Gastroesophageal sphincter (tissue), 4 donors: ENCODE results near the gene GSG1L. TPM values are rescaled to one million over a fixed set of nuclear protein-coding genes. Genes with fewer than 3 reads are reported as not detected.

ENCODE experiments used
- ATAC-seq: fragments of 150-250 bp; one replicate; pipeline ENCODE4 v1.9.1; 2016; ENCODE audit warnings: mild to moderate bottlenecking, moderate library complexity
- H3K27ac ChIP-seq, 4 donors: fragments of 200-600 bp; sonication (generic) in 3 of 4; 1 replicate in 3 of 4; 2 replicates in 1 of 4; pipeline ENCODE4 v1.5.1; 2016 to 2019
- H3K27me3 ChIP-seq: fragments of 200-600 bp; sonication (generic); one replicate; pipeline ENCODE4 v1.5.1; 2019
- H3K36me3 ChIP-seq, 2 donors: fragments of 200-600 bp; sonication (generic); one replicate each; pipeline ENCODE4 v1.5.1; 2019; ENCODE audit warnings: control low read depth in 1 of 2
- H3K4me1 ChIP-seq, 3 donors: fragments of 200-600 bp; sonication (generic); 1 replicate in 2 of 3; 2 replicates in 1 of 3; pipeline ENCODE4 v1.5.1; 2016 to 2019; ENCODE audit warnings: control low read depth in 2 of 3
- H3K4me3 ChIP-seq, 2 donors: fragments of 200-600 bp; sonication (generic); one replicate each; pipeline ENCODE4 v1.5.1; 2019; ENCODE audit warnings: mild to moderate bottlenecking in 1 of 2, moderate library complexity in 1 of 2
- H3K9me3 ChIP-seq, 3 donors: fragments of 200-600 bp; sonication (generic); one replicate each; pipeline ENCODE4 v1.5.1; 2017 to 2019; ENCODE audit warnings: control low read depth in 2 of 3
- EP300 ChIP-seq: sonication (generic); formaldehyde crosslinking; IDR thresholded peaks from one replicate; pipeline ENCODE4 v1.6.1; 2017; ENCODE audit warnings: antibody characterized with exemption, mild to moderate bottlenecking
- POLR2A ChIP-seq, 2 donors: fragments of 450-650 bp; IDR thresholded peaks; one replicate each; pipeline ENCODE4 v1.6.1; 2017; ENCODE audit warnings: antibody characterized with exemption in 2 of 2, mild to moderate bottlenecking in 2 of 2, moderate library complexity in 1 of 2
- POLR2AphosphoS5 ChIP-seq: sonication (generic); formaldehyde crosslinking; IDR thresholded peaks from one replicate; pipeline ENCODE4 v1.6.1; 2017; ENCODE audit warnings: antibody characterized with exemption
- WGBS, 2 donors: methylation state at CpG; one replicate each; pipeline ENCODE4 v1.1.5; 2018; ENCODE audit warnings: low coverage in 1 of 2; 5-methylcytosine and 5-hydroxymethylcytosine counted together
- total RNA-seq, 4 donors: library from RNA; depleted of rRNA; stranded (reverse); fragments of >200 nt; gene quantifications; one replicate each; pipeline ENCODE4 v1.1.0, GENCODE V29; 2016
- TF ChIP-seq, protein P1 (sequence below), 4 experiments: fragments of 200-600 bp in 2 of 4; fragments of 450-650 bp in 2 of 4; sonication (generic) in 1 of 4; IDR thresholded peaks; one replicate each; pipeline ENCODE4 v1.5.1; 2017 to 2019; ENCODE audit warnings: antibody characterized with exemption in 4 of 4, mild to moderate bottlenecking in 2 of 4, moderate library complexity in 2 of 4

The GSG1L gene
- total RNA-seq, 4 donors from 2014 or later = 1.0 TPM; not detected in 3

DNA sequence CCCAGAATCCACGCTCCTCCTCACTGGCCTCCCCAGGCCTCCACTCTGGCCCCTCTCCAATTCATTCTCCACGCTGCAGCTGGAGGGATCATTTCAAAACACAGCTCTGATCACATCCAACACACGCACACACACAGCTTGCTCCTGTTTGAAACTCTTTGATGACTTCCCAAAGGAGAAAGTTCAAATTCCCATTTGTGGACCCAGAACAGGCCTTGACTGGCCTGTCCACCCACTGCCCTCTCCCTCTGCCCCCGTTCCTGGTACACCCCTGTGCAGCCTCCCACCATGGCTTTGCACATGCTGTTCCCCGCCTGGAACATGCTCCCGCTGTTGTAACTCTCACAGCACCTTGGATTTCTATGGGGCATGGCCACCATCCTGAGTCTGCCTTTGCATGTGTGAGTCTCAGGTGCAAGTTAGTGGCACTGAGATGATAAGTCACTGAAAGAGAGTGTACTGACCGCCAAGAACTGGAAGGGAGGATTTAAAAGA lies 100.0 kb downstream of the GSG1L start:
- ATAC-seq = no peak
- H3K27ac ChIP-seq = no peak overlapping the region
- WGBS, 2 donors = 84 to 89% methylated on average over 7 of the region's 7 CpGs

DNA sequence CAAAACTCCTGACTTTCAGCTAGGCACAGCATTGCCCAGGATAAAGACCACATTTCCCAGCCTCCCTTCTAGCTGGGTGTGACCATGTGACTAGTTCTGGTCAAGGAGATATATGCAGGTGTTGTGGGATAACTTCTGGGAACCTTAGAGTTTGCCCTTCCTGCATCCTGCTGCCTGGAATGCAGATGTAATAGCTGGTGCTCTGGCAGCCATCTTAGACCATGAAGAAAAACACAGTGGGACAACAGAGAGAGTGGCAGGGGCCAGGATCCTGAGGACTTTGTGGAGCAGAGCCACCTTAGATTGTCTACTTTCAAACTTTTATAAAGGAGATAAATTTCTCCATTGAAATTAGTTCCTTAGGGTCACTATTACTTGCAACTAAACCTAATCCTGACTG lies 101.3 kb downstream of the GSG1L start:
- TF ChIP-seq, protein P1, sequence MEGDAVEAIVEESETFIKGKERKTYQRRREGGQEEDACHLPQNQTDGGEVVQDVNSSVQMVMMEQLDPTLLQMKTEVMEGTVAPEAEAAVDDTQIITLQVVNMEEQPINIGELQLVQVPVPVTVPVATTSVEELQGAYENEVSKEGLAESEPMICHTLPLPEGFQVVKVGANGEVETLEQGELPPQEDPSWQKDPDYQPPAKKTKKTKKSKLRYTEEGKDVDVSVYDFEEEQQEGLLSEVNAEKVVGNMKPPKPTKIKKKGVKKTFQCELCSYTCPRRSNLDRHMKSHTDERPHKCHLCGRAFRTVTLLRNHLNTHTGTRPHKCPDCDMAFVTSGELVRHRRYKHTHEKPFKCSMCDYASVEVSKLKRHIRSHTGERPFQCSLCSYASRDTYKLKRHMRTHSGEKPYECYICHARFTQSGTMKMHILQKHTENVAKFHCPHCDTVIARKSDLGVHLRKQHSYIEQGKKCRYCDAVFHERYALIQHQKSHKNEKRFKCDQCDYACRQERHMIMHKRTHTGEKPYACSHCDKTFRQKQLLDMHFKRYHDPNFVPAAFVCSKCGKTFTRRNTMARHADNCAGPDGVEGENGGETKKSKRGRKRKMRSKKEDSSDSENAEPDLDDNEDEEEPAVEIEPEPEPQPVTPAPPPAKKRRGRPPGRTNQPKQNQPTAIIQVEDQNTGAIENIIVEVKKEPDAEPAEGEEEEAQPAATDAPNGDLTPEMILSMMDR (IDR thresholded peaks at IDR 0.05) = no peak
- no peak for TF ChIP-seq POLR2AphosphoS5
- no peak for TF ChIP-seq POLR2A (IDR thresholded peaks at IDR 0.05)
- no peak for TF ChIP-seq EP300
- Histone ChIP-seq H3K9me3 (peaks cover 0 to 15% (median 0%) of the 10 kb centered on the region in 3 donors), H3K4me3 (no peak overlapping the region), H3K27me3 (no peaks in the 10 kb centered on the region), H3K36me3 (no peaks in the 10 kb centered on the region), H3K4me1 (peaks cover 0 to 9% (median 0%) of the 10 kb centered on the region in 3 donors), H3K27ac (no peak overlapping the region)
- ATAC-seq = no peak

More for the DNA sequence above, 100.0 kb downstream of the GSG1L start:
- Histone ChIP-seq H3K9me3 (peaks cover 0 to 9% (median 0%) of the 10 kb centered on the region in 3 donors), H3K36me3 (no peaks in the 10 kb centered on the region), H3K4me3 (no peak overlapping the region), H3K4me1 (peaks cover 0 to 9% (median 0%) of the 10 kb centered on the region in 3 donors), H3K27me3 (no peaks in the 10 kb centered on the region)
- TF ChIP-seq POLR2AphosphoS5 = no peak

DNA sequence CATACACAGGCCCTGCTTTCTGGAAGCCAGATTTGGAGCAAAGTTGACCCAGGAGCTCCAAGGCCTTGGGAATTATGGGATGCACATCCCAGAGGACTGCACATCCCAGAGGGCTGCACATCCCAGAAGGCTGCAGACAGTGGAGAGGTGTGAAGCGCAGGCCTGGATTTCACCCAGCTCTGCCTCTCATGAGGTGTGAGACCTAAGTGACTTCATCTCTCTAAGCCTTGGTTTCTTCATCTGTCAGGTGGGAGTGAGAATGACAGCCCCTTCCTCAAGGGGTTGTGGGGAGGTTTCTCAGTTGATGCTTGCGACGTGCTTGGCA lies 102.3 kb downstream of the GSG1L start:
- Histone ChIP-seq H3K27ac (no peak overlapping the region), H3K27me3 (no peaks in the 10 kb centered on the region), H3K9me3 (peaks cover 0 to 24% (median 0%) of the 10 kb centered on the region in 3 donors), H3K4me3 (no peak overlapping the region), H3K4me1 (peaks cover 0 to 9% (median 0%) of the 10 kb centered on the region in 3 donors), H3K36me3 (no peaks in the 10 kb centered on the region)
- ATAC-seq = no peak
- no CpG with 5 or more reads among the region's 3 CpGs for WGBS, 2 donors
- TF ChIP-seq, protein P1 (IDR thresholded peaks at IDR 0.05) = no peak
- TF ChIP-seq POLR2AphosphoS5 (no peak), EP300 (no peak), POLR2A (IDR thresholded peaks at IDR 0.05) (no peak)

DNA sequence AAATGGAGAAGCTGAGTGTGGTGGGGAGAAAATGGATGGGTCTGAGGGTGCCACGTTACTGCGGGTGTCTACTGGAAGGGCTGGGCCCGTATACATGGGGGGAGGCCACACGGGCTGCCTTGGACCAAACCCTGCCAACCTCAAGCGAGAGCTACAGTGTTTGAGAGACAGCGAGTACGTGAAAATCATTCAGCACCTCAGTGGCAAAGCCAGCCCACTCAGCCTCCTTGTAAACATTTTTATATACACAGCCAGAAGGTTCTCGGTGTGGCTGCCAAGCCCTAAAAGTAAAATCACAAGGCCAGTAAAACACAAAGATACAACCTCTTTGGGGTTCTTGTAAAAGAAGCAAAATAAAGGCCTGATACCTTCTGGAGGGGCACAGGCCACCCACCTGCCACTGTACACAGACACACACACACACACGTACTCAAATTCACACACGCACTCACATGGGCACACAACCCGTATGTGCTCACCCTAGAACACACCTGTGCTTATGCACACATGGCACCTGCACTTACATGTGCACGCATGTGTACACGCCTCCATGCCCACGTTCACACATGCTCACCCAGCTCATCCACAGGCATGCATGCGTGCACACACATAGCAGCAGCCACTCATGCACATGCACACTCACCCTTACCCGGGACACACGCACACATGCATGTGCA lies 102.8 kb downstream of the GSG1L start:
- peaks cover 0 to 29% (median 0%) of the 10 kb centered on the region in 3 donors for H3K9me3 ChIP-seq
- H3K27me3 ChIP-seq = no peaks in the 10 kb centered on the region
- no peak for ATAC-seq
- no peak overlapping the region for H3K27ac ChIP-seq
- H3K4me1 ChIP-seq = peaks cover 0 to 9% (median 0%) of the 10 kb centered on the region in 3 donors
- no peak overlapping the region for H3K4me3 ChIP-seq
- 52 to 78% methylated on average over 9 to 10 of the region's 17 CpGs for WGBS, 2 donors
- no peaks in the 10 kb centered on the region for H3K36me3 ChIP-seq
- no peak for TF ChIP-seq POLR2A (IDR thresholded peaks at IDR 0.05)
- TF ChIP-seq, protein P1 (IDR thresholded peaks at IDR 0.05) = no peak
- no peak for TF ChIP-seq POLR2AphosphoS5
- TF ChIP-seq EP300 = no peak

DNA sequence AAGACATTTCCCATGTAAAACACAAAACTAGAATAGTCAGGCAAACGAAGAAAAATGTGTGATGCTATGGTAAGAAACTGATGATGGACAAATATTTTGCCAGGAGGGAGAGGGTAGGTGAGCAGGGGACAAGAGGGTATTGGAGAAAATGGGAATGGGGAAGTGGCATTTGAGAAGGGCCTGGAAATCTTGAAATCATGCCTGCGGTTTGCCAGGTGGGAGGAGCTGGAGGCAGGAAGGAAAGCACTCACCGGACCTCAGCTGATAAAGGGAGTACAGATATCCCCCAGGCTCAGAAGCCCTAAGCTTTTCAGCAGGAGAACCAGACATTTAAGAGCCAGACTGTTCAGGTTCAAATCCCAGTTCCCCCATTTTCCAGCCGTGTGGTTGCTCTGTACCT lies 103.6 kb downstream of the GSG1L start:
- no peak overlapping the region for H3K27ac ChIP-seq
- H3K36me3 ChIP-seq = no peaks in the 10 kb centered on the region
- no peak for TF ChIP-seq EP300
- TF ChIP-seq POLR2AphosphoS5 = no peak
- TF ChIP-seq, protein P1 (IDR thresholded peaks at IDR 0.05) = no peak
- no peak for TF ChIP-seq POLR2A (IDR thresholded peaks at IDR 0.05)
- H3K27me3 ChIP-seq = no peaks in the 10 kb centered on the region
- peaks cover 0 to 9% (median 0%) of the 10 kb centered on the region in 3 donors for H3K4me1 ChIP-seq
- no peak for ATAC-seq
- peaks cover 0 to 38% (median 0%) of the 10 kb centered on the region in 3 donors for H3K9me3 ChIP-seq
- no peak overlapping the region for H3K4me3 ChIP-seq
- 45 to 80% methylated on average over 2 to 4 of the region's 4 CpGs for WGBS, 2 donors
